WTC11 (cell line): Measurements from ENCODE around the gene SRRT. TPM values are rescaled to one million over a fixed set of nuclear protein-coding genes. Genes with fewer than 3 reads are reported as not detected.

ENCODE experiments used
- ATAC-seq: fragments of 200-7000 bp; cut with Tn5 transposase; 2 replicates; pipeline ENCODE4 v1.10.0; 2021; ENCODE audit warnings: mild to moderate bottlenecking, moderate library complexity
- CTCF ChIA-PET: fragments of 300-600 bp; sonication (Branson Sonifier 250); formaldehyde crosslinking; loops from one replicate; lab custom pipeline; 2021; ENCODE audit warnings: antibody characterized with exemption; lab: Charles Lee
- POLR2A ChIA-PET: fragments of 350-600 bp; sonication (Branson Sonifier 250); formaldehyde crosslinking; loops from one replicate; lab custom pipeline; 2021; ENCODE audit warnings: antibody characterized with exemption; lab: Charles Lee
- DNase-seq: peaks from one replicate; pipeline ENCODE4 v3.0.0; 2021; ENCODE audit warnings: low spot score
- H3K27ac Mint-ChIP-seq: 2 replicates; pipeline ENCODE4 v1.8.0; 2021; ENCODE audit warnings: mixed read lengths
- H3K27me3 Mint-ChIP-seq: 2 replicates; pipeline ENCODE4 v1.8.0; 2021; ENCODE audit warnings: low read depth, mild to moderate bottlenecking, moderate library complexity, mixed read lengths
- H3K36me3 Mint-ChIP-seq: 2 replicates; pipeline ENCODE4 v1.8.0; 2021; ENCODE audit warnings: mixed read lengths
- H3K4me1 Mint-ChIP-seq: 2 replicates; pipeline ENCODE4 v1.8.0; 2022; ENCODE audit warnings: mixed read lengths
- H3K4me3 Mint-ChIP-seq: 2 replicates; pipeline ENCODE4 v1.8.0; 2021; ENCODE audit warnings: mild to moderate bottlenecking, moderate library complexity, mixed read lengths
- H3K9me3 Mint-ChIP-seq: 2 replicates; pipeline ENCODE4 v1.8.0; 2021; ENCODE audit warnings: mixed read lengths
- CBFB ChIP-seq: sonication (generic); formaldehyde crosslinking; IDR thresholded peaks from 2 replicates; pipeline ENCODE4 v1.8.1; 2022; ENCODE audit warnings: mild to moderate bottlenecking, low read depth, missing genetic modification reagents
- ELF4 ChIP-seq: sonication (generic); formaldehyde crosslinking; IDR thresholded peaks from 2 replicates; pipeline ENCODE4 v1.8.1; 2022; ENCODE audit warnings: low read depth, mild to moderate bottlenecking, moderate library complexity, missing genetic modification reagents
- ETV6 ChIP-seq: sonication (generic); formaldehyde crosslinking; IDR thresholded peaks from 2 replicates; pipeline ENCODE4 v1.8.1; 2022; ENCODE audit warnings: mild to moderate bottlenecking, missing genetic modification reagents
- FOXK1 ChIP-seq: sonication (generic); formaldehyde crosslinking; IDR thresholded peaks from 2 replicates; pipeline ENCODE4 v1.8.0; 2022; ENCODE audit warnings: mild to moderate bottlenecking, moderate library complexity, missing genetic modification reagents
- FOXP1 ChIP-seq: sonication (generic); formaldehyde crosslinking; IDR thresholded peaks from 2 replicates; pipeline ENCODE4 v1.8.0; 2022; ENCODE audit warnings: missing genetic modification reagents, mild to moderate bottlenecking, moderate library complexity, borderline replicate concordance
- HMGA2 ChIP-seq: fragments of 250-450 bp; sonication (Bioruptor Pico); IDR thresholded peaks from 2 replicates; pipeline ENCODE4 v1.4.0; 2021; ENCODE audit warnings: mild to moderate bottlenecking, moderate library complexity
- JAZF1 ChIP-seq: fragments of 250-450 bp; sonication (Bioruptor Pico); IDR thresholded peaks from 2 replicates; pipeline ENCODE4 v1.9.0; 2021; ENCODE audit warnings: moderate library complexity, mild to moderate bottlenecking, inconsistent platforms
- MXD4 ChIP-seq: fragments of 250-450 bp; sonication (Bioruptor Pico); IDR thresholded peaks from 2 replicates; pipeline ENCODE4 v1.8.0; 2021; ENCODE audit warnings: mild to moderate bottlenecking, moderate library complexity, borderline replicate concordance
- MYBL2 ChIP-seq: sonication (generic); formaldehyde crosslinking; IDR thresholded peaks from 2 replicates; pipeline ENCODE4 v1.8.1; 2023; ENCODE audit warnings: mild to moderate bottlenecking, moderate library complexity, missing genetic modification reagents
- NFYB ChIP-seq: sonication (generic); formaldehyde crosslinking; conservative IDR thresholded peaks from 2 replicates; pipeline ENCODE4 v1.8.0; 2022; ENCODE audit warnings: low read depth, missing genetic modification reagents
- RELA ChIP-seq: sonication (generic); formaldehyde crosslinking; IDR thresholded peaks from 2 replicates; pipeline ENCODE4 v1.8.1; 2022; ENCODE audit warnings: missing genetic modification reagents, mild to moderate bottlenecking, borderline replicate concordance
- SMAD3 ChIP-seq: sonication (generic); formaldehyde crosslinking; IDR thresholded peaks from 2 replicates; pipeline ENCODE4 v1.8.0; 2022; ENCODE audit warnings: missing genetic modification reagents, mild to moderate bottlenecking, borderline replicate concordance
- SOX15 ChIP-seq: fragments of 250-450 bp; sonication (Bioruptor Pico); IDR thresholded peaks from 2 replicates; pipeline ENCODE4 v1.9.0; 2021; ENCODE audit warnings: mild to moderate bottlenecking
- USF2 ChIP-seq: sonication (generic); formaldehyde crosslinking; IDR thresholded peaks from 2 replicates; pipeline ENCODE4 v1.8.1; 2023; ENCODE audit warnings: mild to moderate bottlenecking, missing genetic modification reagents, moderate library complexity
- ZNF512 ChIP-seq: sonication (generic); formaldehyde crosslinking; IDR thresholded peaks from 2 replicates; pipeline ENCODE4 v1.8.1; 2022; ENCODE audit warnings: missing genetic modification reagents, borderline replicate concordance
- ZNF532 ChIP-seq: fragments of 250-450 bp; sonication (Bioruptor Pico); IDR thresholded peaks from 2 replicates; pipeline ENCODE4 v1.9.0; 2021; ENCODE audit warnings: mild to moderate bottlenecking, borderline replicate concordance
- total RNA-seq: library from RNA; stranded (reverse); gene quantifications from 3 replicates; pipeline ENCODE4 v1.2.3, GENCODE V29; 2021
- TF ChIP-seq, protein P1 (sequence below): sonication (generic); formaldehyde crosslinking; IDR thresholded peaks from 2 replicates; pipeline ENCODE4 v1.8.0; 2022; ENCODE audit warnings: mild to moderate bottlenecking, missing genetic modification reagents
- TF ChIP-seq, protein P2 (sequence below): sonication (generic); formaldehyde crosslinking; IDR thresholded peaks from 2 replicates; pipeline ENCODE4 v1.8.0; 2023; ENCODE audit warnings: mild to moderate bottlenecking, missing genetic modification reagents
- TF ChIP-seq, protein P3 (sequence below): sonication (generic); formaldehyde crosslinking; IDR thresholded peaks from 2 replicates; pipeline ENCODE4 v1.8.0; 2022; ENCODE audit warnings: missing genetic modification reagents

The SRRT gene
- total RNA-seq, 1 experiment from 2014 or later: 238 TPM

DNA sequence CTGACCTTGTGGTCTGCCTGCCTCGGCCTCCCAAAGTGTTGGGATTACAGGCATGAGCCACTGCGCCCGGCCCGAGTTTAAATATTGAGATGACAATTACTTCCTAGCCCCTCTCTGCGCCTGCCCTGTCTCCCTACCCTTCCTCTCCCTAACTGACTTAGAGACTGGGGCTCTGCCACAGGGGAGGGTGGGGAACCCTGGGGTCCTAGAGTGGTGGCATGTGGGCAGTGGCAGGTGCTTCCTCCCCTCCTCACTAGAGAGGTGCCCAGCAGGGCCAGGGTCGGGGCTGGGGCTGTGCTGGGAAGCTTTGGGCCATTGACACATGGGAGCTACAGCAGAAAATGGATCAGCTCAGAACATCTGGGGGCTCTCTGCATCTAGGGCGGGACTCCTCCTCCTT lies 27.7 kb downstream of the SRRT start:
- Mint-ChIP-seq H3K4me1 (peaks cover 7% of the 10 kb centered on the region), H3K27me3 (peaks cover 9% of the 10 kb centered on the region), H3K4me3 (no peak overlapping the region), H3K27ac (no peak overlapping the region), H3K36me3 (no peaks in the 10 kb centered on the region), H3K9me3 (no peaks in the 10 kb centered on the region)
- TF ChIP-seq NFYB (CRISPR knock-in tag): no peak
- no peak for TF ChIP-seq USF2 (CRISPR knock-in tag)
- TF ChIP-seq ZNF512 (CRISPR knock-in tag): no peak
- TF ChIP-seq, protein P1, sequence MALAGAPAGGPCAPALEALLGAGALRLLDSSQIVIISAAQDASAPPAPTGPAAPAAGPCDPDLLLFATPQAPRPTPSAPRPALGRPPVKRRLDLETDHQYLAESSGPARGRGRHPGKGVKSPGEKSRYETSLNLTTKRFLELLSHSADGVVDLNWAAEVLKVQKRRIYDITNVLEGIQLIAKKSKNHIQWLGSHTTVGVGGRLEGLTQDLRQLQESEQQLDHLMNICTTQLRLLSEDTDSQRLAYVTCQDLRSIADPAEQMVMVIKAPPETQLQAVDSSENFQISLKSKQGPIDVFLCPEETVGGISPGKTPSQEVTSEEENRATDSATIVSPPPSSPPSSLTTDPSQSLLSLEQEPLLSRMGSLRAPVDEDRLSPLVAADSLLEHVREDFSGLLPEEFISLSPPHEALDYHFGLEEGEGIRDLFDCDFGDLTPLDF (CRISPR knock-in tag): no peak
- no peak for TF ChIP-seq CBFB (CRISPR knock-in tag)
- no peak for TF ChIP-seq ELF4
- no peak for TF ChIP-seq ETV6 (CRISPR knock-in tag)
- no peak for TF ChIP-seq RELA (CRISPR knock-in tag)
- no peak for TF ChIP-seq SOX15 (CRISPR knock-in tag)
- CTCF ChIA-PET: interaction anchor here (0.8 to 1.9 kb wide), 5 partner anchors 47 to 338 kb away, joined by 3 to 5 read pairs (median 5); partner anchors contain the start of gene MUC3A
- ATAC-seq (no peak), DNase-seq (no peak)
- POLR2A ChIA-PET: interaction anchor here (0.9 kb wide), 1 partner anchor 28 kb away, joined by 4 read pairs; the partner anchor contains the start of gene SRRT

DNA sequence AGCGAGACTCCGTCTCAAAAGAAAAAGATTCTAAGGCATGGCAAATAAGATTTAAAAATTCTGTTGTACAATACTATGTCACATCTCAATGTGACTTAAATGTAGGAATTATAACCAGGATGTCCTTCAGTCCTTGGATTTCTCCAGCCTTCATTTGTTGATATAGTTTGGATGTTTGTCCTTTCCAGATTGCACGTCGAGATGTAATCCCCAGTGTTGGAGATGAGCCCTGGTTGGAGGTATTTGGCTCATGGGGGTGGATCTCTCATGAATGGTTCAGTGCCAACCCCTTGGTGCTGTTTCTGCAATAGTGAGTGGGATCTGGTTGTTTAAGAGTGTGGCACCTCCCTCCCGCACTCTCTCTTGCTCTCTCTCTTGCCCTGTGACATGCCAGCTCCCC lies 33.6 kb downstream of the SRRT start:
- ATAC-seq (no peak), DNase-seq (no peak)
- Mint-ChIP-seq H3K27me3 (no peaks in the 10 kb centered on the region; the same call in 1 of the 2 replicates), H3K4me1 (0 out of 2 replicates have a peak, but pooled peaks cover 3% of the 10 kb centered on the region), H3K9me3 (peaks cover 6% of the 10 kb centered on the region), H3K36me3 (0 out of 2 replicates have a peak, but pooled peaks cover 5% of the 10 kb centered on the region), H3K4me3 (no peak overlapping the region), H3K27ac (no peak overlapping the region)
- CTCF ChIA-PET: no interaction called here
- POLR2A ChIA-PET: no interaction called here
- no peak for TF ChIP-seq FOXK1 (CRISPR knock-in tag)
- no peak for TF ChIP-seq ETV6 (CRISPR knock-in tag)
- TF ChIP-seq FOXP1 (CRISPR knock-in tag): no peak
- TF ChIP-seq, protein P2, sequence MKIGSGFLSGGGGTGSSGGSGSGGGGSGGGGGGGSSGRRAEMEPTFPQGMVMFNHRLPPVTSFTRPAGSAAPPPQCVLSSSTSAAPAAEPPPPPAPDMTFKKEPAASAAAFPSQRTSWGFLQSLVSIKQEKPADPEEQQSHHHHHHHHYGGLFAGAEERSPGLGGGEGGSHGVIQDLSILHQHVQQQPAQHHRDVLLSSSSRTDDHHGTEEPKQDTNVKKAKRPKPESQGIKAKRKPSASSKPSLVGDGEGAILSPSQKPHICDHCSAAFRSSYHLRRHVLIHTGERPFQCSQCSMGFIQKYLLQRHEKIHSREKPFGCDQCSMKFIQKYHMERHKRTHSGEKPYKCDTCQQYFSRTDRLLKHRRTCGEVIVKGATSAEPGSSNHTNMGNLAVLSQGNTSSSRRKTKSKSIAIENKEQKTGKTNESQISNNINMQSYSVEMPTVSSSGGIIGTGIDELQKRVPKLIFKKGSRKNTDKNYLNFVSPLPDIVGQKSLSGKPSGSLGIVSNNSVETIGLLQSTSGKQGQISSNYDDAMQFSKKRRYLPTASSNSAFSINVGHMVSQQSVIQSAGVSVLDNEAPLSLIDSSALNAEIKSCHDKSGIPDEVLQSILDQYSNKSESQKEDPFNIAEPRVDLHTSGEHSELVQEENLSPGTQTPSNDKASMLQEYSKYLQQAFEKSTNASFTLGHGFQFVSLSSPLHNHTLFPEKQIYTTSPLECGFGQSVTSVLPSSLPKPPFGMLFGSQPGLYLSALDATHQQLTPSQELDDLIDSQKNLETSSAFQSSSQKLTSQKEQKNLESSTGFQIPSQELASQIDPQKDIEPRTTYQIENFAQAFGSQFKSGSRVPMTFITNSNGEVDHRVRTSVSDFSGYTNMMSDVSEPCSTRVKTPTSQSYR (CRISPR knock-in tag): no peak
- no peak for TF ChIP-seq RELA (CRISPR knock-in tag)
- TF ChIP-seq MXD4: no peak
- TF ChIP-seq, protein P3, sequence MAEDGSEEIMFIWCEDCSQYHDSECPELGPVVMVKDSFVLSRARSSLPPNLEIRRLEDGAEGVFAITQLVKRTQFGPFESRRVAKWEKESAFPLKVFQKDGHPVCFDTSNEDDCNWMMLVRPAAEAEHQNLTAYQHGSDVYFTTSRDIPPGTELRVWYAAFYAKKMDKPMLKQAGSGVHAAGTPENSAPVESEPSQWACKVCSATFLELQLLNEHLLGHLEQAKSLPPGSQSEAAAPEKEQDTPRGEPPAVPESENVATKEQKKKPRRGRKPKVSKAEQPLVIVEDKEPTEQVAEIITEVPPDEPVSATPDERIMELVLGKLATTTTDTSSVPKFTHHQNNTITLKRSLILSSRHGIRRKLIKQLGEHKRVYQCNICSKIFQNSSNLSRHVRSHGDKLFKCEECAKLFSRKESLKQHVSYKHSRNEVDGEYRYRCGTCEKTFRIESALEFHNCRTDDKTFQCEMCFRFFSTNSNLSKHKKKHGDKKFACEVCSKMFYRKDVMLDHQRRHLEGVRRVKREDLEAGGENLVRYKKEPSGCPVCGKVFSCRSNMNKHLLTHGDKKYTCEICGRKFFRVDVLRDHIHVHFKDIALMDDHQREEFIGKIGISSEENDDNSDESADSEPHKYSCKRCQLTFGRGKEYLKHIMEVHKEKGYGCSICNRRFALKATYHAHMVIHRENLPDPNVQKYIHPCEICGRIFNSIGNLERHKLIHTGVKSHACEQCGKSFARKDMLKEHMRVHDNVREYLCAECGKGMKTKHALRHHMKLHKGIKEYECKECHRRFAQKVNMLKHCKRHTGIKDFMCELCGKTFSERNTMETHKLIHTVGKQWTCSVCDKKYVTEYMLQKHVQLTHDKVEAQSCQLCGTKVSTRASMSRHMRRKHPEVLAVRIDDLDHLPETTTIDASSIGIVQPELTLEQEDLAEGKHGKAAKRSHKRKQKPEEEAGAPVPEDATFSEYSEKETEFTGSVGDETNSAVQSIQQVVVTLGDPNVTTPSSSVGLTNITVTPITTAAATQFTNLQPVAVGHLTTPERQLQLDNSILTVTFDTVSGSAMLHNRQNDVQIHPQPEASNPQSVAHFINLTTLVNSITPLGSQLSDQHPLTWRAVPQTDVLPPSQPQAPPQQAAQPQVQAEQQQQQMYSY: no peak
- TF ChIP-seq ZNF532: no peak
- TF ChIP-seq MYBL2: no peak
- TF ChIP-seq JAZF1 (CRISPR knock-in tag): no peak
- TF ChIP-seq SMAD3 (CRISPR knock-in tag): no peak
- no peak for TF ChIP-seq HMGA2 (CRISPR knock-in tag)
